PFSK-1 (cell line): Measurements from ENCODE around the gene ANGPTL4.

Experiments used
- POLR2AphosphoS5 ChIP-seq: IDR thresholded peaks from 2 replicates; pipeline ENCODE4 v1.6.1; 2012; ENCODE audit warnings: low read depth, mild to moderate bottlenecking, control low read depth, low read length, moderate library complexity
- TAF1 ChIP-seq: IDR thresholded peaks from 2 replicates; pipeline ENCODE4 v1.6.1; 2012; ENCODE audit warnings: low read length, control low read depth, borderline replicate concordance; ENCODE audit not compliant: insufficient read depth
- TF ChIP-seq, protein P1 (sequence below), 2 experiments: IDR thresholded peaks; 2 replicates each; pipeline versions ENCODE4 v1.6.1 to v1.8.0; 2011 to 2012; ENCODE audit warnings: low read depth in 2 of 2, low read length in 2 of 2, control low read depth in 1 of 2, inconsistent platforms in 1 of 2, mild to moderate bottlenecking in 1 of 2, moderate library complexity in 1 of 2; ENCODE audit not compliant: insufficient read depth in 1 of 2

- TF ChIP-seq, protein P1, sequence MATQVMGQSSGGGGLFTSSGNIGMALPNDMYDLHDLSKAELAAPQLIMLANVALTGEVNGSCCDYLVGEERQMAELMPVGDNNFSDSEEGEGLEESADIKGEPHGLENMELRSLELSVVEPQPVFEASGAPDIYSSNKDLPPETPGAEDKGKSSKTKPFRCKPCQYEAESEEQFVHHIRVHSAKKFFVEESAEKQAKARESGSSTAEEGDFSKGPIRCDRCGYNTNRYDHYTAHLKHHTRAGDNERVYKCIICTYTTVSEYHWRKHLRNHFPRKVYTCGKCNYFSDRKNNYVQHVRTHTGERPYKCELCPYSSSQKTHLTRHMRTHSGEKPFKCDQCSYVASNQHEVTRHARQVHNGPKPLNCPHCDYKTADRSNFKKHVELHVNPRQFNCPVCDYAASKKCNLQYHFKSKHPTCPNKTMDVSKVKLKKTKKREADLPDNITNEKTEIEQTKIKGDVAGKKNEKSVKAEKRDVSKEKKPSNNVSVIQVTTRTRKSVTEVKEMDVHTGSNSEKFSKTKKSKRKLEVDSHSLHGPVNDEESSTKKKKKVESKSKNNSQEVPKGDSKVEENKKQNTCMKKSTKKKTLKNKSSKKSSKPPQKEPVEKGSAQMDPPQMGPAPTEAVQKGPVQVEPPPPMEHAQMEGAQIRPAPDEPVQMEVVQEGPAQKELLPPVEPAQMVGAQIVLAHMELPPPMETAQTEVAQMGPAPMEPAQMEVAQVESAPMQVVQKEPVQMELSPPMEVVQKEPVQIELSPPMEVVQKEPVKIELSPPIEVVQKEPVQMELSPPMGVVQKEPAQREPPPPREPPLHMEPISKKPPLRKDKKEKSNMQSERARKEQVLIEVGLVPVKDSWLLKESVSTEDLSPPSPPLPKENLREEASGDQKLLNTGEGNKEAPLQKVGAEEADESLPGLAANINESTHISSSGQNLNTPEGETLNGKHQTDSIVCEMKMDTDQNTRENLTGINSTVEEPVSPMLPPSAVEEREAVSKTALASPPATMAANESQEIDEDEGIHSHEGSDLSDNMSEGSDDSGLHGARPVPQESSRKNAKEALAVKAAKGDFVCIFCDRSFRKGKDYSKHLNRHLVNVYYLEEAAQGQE (IDR thresholded peaks at IDR 0.05; ENCODE audit: insufficient read depth in 1 of 2, low read depth in 2 of 2, low read length in 2 of 2) = no peak
- no peak for TF ChIP-seq POLR2AphosphoS5
- no peak for TF ChIP-seq TAF1
Observed at GRCh38 chr19:8342316-8342683, 21.7 kb upstream of the ANGPTL4 start.
